RWPE1 (cell line): ENCODE measurements around the gene SLC6A12.

Experiments used
- CTCF ChIA-PET: fragments of 350-600 bp; sonication (Branson Sonifier 250); formaldehyde crosslinking; extraction: SDS; loops from one replicate; lab custom pipeline; 2021; lab: Yijun Ruan, JAX
- POLR2A ChIA-PET: fragments of 400-600 bp; formaldehyde crosslinking; extraction: SDS; loops from one replicate; lab custom pipeline; 2020; ENCODE audit warnings: antibody characterized with exemption; ENCODE audit not compliant: low non-redundant PET; lab: Yijun Ruan, JAX
- DNase-seq: peaks from one replicate; pipeline ENCODE4 v3.0.0; 2012; ENCODE audit warnings: low spot score
- H3K27ac ChIP-seq: fragments of 450-650 bp; 2 replicates; pipeline ENCODE4 v1.5.1; 2017
- CTCF ChIP-seq: fragments of 450-650 bp; conservative IDR thresholded peaks from 2 replicates; pipeline ENCODE4 v1.5.1; 2017; ENCODE audit warnings: low read depth, mild to moderate bottlenecking

Gene SLC6A12

GRCh38 chr12:167959-168600, 45.9 kb downstream of the SLC6A12 start:
- ChIA-PET CTCF (no interaction called here), POLR2A (no interaction called here)
- TF ChIP-seq CTCF = no peak
- no peak for DNase-seq
- H3K27ac ChIP-seq = no peak overlapping the region

GRCh38 chr12:166425-167075, 47.4 kb downstream of the SLC6A12 start:
- no peak overlapping the region for H3K27ac ChIP-seq
- POLR2A ChIA-PET = no interaction called here
- DNase-seq = no peak
- no peak for TF ChIP-seq CTCF
- CTCF ChIA-PET = no interaction called here

- ChIA-PET POLR2A (no interaction called here), CTCF (interaction anchor here (1.1 kb wide), 1 partner anchor 23 kb away, joined by 3 read pairs; no protein-coding TSS in a partner anchor)
Measured at GRCh38 chr12:165862-166368, 48.0 kb downstream of the SLC6A12 start.

GRCh38 chr12:164207-164606, 49.8 kb downstream of the SLC6A12 start:
- TF ChIP-seq CTCF = no peak
- CTCF ChIA-PET = interaction anchor here (0.7 to 0.9 kb wide), 2 partner anchors 12 to 61 kb away, joined by 3 to 4 read pairs; no protein-coding TSS in a partner anchor
- H3K27ac ChIP-seq = no peak overlapping the region
- POLR2A ChIA-PET = no interaction called here
- no peak for DNase-seq

More at GRCh38 chr12:165862-166368, 48.0 kb downstream of the SLC6A12 start:
- no peak overlapping the region for H3K27ac ChIP-seq
- DNase-seq = no peak
- no peak for TF ChIP-seq CTCF

GRCh38 chr12:163406-163986, 50.5 kb downstream of the SLC6A12 start:
- no peak for DNase-seq
- ChIA-PET POLR2A (no interaction called here), CTCF (no interaction called here)
- no peak for TF ChIP-seq CTCF
- H3K27ac ChIP-seq = no peak overlapping the region

GRCh38 chr12:162467-163307, 51.3 kb downstream of the SLC6A12 start:
- TF ChIP-seq CTCF = no peak
- DNase-seq = no peak
- CTCF ChIA-PET = interaction anchor here (1.4 kb wide), 1 partner anchor 10 kb away, joined by 3 read pairs; no protein-coding TSS in a partner anchor
- H3K27ac ChIP-seq = no peak overlapping the region
- POLR2A ChIA-PET = no interaction called here
